ENCODE results near the gene LRMDA. TPM values are rescaled to one million over a fixed set of nuclear protein-coding genes. Genes with fewer than 3 reads are reported as not detected.
A peak's percentile ranks its signal among the peaks of the same experiment; 100 is the strongest.

The LRMDA gene
- total RNA-seq, 1 donor from 2014 or later = 0.19 TPM

DNA sequence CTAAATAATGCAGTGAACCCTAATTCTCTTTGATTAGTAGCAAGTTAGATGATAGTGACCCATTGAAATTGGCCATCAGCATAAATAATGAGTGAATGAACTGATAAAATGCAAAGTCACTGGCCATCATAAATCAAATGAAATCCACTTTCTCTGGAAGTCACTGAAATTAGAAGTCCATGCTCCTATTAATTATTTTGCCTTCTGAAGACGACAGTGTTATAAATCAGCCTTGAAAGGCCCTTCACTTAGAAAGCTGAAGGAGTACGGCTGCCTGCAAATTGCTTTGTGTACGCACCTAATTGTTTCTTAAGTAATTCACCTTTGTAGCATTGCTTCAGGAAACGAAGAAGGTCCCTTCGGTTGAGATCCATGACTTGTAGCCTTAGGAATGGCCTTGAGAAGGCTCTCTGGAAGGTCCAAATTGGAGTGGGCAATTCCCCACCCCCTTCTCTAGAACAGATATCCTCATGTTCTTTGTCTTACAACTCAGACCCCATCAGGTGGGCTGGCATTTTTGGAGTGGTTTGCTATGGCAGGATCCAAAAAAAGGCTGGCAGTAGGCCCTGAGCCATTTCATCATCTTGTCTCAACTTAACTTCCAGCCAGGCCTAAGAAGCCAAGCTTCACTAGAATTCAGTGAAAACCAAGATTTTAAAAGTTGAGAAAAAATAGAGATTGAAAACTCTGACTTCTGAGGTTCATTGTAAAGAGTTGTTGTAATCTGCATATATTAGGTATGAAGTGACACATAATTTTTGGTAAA lies 420.3 kb downstream of the LRMDA start:
- H3K27me3 Mint-ChIP-seq (ENCODE audit: unreplicated experiment) = peaks cover 10% of the 10 kb centered on the region
- H3K4me3 Mint-ChIP-seq (ENCODE audit: unreplicated experiment) = no peak overlapping the region
- H3K27ac Mint-ChIP-seq (ENCODE audit: unreplicated experiment) = no peak overlapping the region
- no peaks in the 10 kb centered on the region for H3K9me3 Mint-ChIP-seq (ENCODE audit: unreplicated experiment)
- TF ChIP-seq, protein P1, sequence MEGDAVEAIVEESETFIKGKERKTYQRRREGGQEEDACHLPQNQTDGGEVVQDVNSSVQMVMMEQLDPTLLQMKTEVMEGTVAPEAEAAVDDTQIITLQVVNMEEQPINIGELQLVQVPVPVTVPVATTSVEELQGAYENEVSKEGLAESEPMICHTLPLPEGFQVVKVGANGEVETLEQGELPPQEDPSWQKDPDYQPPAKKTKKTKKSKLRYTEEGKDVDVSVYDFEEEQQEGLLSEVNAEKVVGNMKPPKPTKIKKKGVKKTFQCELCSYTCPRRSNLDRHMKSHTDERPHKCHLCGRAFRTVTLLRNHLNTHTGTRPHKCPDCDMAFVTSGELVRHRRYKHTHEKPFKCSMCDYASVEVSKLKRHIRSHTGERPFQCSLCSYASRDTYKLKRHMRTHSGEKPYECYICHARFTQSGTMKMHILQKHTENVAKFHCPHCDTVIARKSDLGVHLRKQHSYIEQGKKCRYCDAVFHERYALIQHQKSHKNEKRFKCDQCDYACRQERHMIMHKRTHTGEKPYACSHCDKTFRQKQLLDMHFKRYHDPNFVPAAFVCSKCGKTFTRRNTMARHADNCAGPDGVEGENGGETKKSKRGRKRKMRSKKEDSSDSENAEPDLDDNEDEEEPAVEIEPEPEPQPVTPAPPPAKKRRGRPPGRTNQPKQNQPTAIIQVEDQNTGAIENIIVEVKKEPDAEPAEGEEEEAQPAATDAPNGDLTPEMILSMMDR (IDR thresholded peaks at IDR 0.05) = no peak
- no peaks in the 10 kb centered on the region for H3K36me3 Mint-ChIP-seq (ENCODE audit: unreplicated experiment)
- no peak for DNase-seq (ENCODE audit: extremely low spot score, unreplicated experiment)
- H3K4me1 Mint-ChIP-seq (ENCODE audit: unreplicated experiment) = no peaks in the 10 kb centered on the region

DNA sequence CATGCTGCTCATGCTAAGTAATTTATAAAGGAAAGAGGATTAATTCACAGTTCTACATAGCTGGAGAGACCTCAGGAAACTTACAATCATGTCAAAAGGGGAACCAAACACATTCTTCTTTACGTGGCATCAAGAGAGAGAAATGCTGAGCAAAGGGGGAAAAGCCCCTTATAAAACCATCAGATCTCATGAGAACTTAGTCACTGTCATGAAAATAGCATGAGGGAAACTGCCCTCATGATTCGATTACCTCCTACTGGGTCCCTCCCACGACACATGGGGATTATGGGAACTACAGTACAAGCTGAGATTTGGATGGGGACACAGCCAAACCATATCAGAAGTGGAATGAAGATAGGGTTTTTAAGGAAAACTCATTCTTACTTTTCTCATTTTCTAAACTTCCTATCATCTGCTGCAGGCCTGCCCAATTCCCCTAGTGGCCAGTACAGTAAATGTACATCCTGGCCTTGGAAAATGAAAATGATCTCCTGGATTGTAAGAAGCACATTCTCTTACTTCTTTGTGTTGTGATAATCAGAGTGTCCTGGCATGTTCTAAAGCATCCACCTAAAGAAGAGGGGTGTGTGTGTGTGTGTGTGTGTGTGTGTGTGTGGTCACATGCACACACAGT lies 421.5 kb downstream of the LRMDA start:
- H3K27me3 Mint-ChIP-seq (ENCODE audit: unreplicated experiment) = peaks cover 2% of the 10 kb centered on the region
- DNase-seq (ENCODE audit: extremely low spot score, unreplicated experiment) = no peak
- TF ChIP-seq, protein P1 (IDR thresholded peaks at IDR 0.05) = peak; percentile 21
- no peaks in the 10 kb centered on the region for H3K9me3 Mint-ChIP-seq (ENCODE audit: unreplicated experiment)
- H3K27ac Mint-ChIP-seq (ENCODE audit: unreplicated experiment) = no peak overlapping the region
- no peak overlapping the region for H3K4me3 Mint-ChIP-seq (ENCODE audit: unreplicated experiment)
- no peaks in the 10 kb centered on the region for H3K36me3 Mint-ChIP-seq (ENCODE audit: unreplicated experiment)
- H3K4me1 Mint-ChIP-seq (ENCODE audit: unreplicated experiment) = no peaks in the 10 kb centered on the region

DNA sequence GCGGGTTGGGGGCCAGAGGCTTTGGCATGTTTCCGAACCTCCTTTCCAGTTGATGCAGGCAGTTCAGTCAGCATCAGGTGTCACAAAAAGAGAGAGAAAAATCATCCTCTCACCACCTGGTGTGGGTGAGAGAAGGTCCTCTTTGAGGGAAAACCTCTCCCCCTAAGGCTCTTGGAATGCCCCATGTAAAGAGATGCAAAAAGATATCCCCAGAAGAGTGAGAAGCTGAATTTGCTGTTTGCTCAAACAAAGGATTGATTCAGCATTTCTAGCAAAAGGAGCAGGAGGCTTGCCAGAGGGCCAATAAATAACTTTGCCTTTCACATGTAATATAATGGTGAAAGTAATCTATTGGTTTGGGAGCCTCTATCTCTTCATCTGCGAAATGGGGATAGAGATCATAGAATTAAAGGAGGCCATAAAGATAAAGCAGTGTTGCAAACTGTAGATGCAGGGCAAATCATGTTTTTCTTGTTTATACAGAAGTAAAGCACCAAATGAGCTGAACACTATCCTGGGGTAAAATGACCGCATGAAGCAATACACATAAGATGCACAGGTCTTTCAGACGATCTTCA lies 425.9 kb downstream of the LRMDA start:
- Mint-ChIP-seq H3K27me3 (ENCODE audit: unreplicated experiment) (peaks cover 7% of the 10 kb centered on the region), H3K9me3 (ENCODE audit: unreplicated experiment) (no peaks in the 10 kb centered on the region), H3K4me3 (ENCODE audit: unreplicated experiment) (no peak overlapping the region), H3K27ac (ENCODE audit: unreplicated experiment) (no peak overlapping the region), H3K36me3 (ENCODE audit: unreplicated experiment) (no peaks in the 10 kb centered on the region), H3K4me1 (ENCODE audit: unreplicated experiment) (no peaks in the 10 kb centered on the region)
- TF ChIP-seq, protein P1 (IDR thresholded peaks at IDR 0.05) = no peak
- no peak for DNase-seq (ENCODE audit: extremely low spot score, unreplicated experiment)

DNA sequence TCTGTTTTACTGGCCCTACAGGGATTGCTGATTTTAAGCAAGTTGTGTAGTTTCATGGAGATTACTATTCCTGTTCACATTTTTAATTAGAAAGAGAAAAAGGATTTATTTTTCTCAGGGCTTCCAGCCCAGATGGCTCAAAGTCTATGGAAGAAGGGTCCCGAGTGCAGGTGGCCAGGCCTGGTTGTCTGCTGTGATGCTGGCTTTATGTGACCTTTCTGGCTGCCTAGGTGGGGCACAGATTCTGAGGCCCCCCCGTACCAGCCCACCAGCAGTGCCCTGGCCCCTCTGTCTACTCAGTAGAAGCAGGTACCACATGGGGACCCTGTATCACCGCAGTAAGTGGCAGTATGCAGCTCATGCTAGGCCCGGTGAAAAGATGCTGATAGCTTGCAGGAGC lies 426.5 kb downstream of the LRMDA start:
- DNase-seq (ENCODE audit: extremely low spot score, unreplicated experiment) = no peak
- TF ChIP-seq, protein P1 (IDR thresholded peaks at IDR 0.05) = no peak
- no peak overlapping the region for H3K4me3 Mint-ChIP-seq (ENCODE audit: unreplicated experiment)
- no peak overlapping the region for H3K27ac Mint-ChIP-seq (ENCODE audit: unreplicated experiment)
- no peaks in the 10 kb centered on the region for H3K9me3 Mint-ChIP-seq (ENCODE audit: unreplicated experiment)
- H3K36me3 Mint-ChIP-seq (ENCODE audit: unreplicated experiment) = no peaks in the 10 kb centered on the region
- H3K27me3 Mint-ChIP-seq (ENCODE audit: unreplicated experiment) = peaks cover 7% of the 10 kb centered on the region
- H3K4me1 Mint-ChIP-seq (ENCODE audit: unreplicated experiment) = no peaks in the 10 kb centered on the region

DNA sequence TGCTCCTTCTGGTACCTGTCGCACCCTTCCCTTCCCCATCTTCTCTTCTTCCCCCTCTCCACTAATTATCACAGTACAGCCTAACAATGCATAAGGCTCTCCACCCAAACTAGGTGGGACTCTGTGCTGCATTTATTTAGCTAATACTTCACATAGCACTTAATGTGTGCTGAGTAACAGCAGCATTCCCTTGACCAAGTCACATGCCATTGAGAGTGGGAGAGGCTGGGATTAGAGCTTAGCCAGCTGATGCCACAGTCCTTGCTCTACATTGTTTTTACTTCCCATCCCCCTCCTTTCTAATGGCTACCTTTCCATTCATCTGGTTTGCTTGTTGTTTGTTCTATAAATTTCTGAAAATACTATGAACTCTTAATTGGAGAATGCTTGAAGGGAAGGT lies 426.9 kb downstream of the LRMDA start:
- H3K4me3 Mint-ChIP-seq (ENCODE audit: unreplicated experiment) = no peak overlapping the region

More for the DNA sequence above, 426.9 kb downstream of the LRMDA start:
- Mint-ChIP-seq H3K36me3 (ENCODE audit: unreplicated experiment) (no peaks in the 10 kb centered on the region), H3K27me3 (ENCODE audit: unreplicated experiment) (peaks cover 7% of the 10 kb centered on the region), H3K27ac (ENCODE audit: unreplicated experiment) (no peak overlapping the region), H3K9me3 (ENCODE audit: unreplicated experiment) (no peaks in the 10 kb centered on the region), H3K4me1 (ENCODE audit: unreplicated experiment) (no peaks in the 10 kb centered on the region)
- TF ChIP-seq, protein P1 (IDR thresholded peaks at IDR 0.05) = no peak
- DNase-seq (ENCODE audit: extremely low spot score, unreplicated experiment) = no peak
